Measurements from ENCODE around the gene OR5B21.

DNA sequence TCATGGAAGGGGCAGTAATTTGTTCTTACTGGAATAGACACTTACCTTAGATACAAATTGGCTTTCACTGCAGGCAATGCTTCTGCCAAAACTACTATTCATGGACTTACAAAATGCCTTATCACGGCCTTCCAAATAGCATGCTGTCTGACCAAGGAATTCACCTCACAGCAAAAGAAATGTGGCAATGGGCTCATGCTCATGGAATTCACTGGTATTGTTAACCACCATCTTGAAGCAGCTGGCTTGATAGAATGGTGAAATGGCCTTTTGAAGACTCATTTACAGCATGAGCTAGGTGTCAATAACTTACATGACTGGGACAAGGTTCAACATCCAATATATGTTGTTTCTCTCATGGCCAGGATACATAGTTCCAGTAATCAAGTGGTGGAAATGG is 21.9 kb downstream of the OR5B21 start:
- TF ChIP-seq BACH2 (CRISPR knock-in tag; IDR thresholded peaks at IDR 0.05; ENCODE audit: borderline replicate concordance) = no peak
- no peak for TF ChIP-seq ZNF8 (CRISPR knock-in tag; IDR thresholded peaks at IDR 0.05)
- no peak for TF ChIP-seq SNAI2 (CRISPR knock-in tag; IDR thresholded peaks at IDR 0.05)
- TF ChIP-seq ARNTL (CRISPR knock-in tag; IDR thresholded peaks at IDR 0.05; ENCODE audit: borderline replicate concordance, low read depth) = no peak
- TF ChIP-seq ZC3H10 (CRISPR knock-in tag; IDR thresholded peaks at IDR 0.05) = no peak
- TF ChIP-seq TOX (CRISPR knock-in tag; IDR thresholded peaks at IDR 0.05; ENCODE audit: borderline replicate concordance) = no peak
